A204.1 (cell line): Measurements from ENCODE around the gene AKT2.
"Not testable (repeated sequence)": the region's sequence is repeated elsewhere in the genome, so short reads cannot be mapped to it uniquely, and the experiment has no call there.

Experiments used
- FAIRE-seq: peaks from 2 replicates; lab custom pipeline; 2012; peaks lifted over from hg19 to GRCh38; lab: Jason Lieb, UNC

AKT2 gene

DNA sequence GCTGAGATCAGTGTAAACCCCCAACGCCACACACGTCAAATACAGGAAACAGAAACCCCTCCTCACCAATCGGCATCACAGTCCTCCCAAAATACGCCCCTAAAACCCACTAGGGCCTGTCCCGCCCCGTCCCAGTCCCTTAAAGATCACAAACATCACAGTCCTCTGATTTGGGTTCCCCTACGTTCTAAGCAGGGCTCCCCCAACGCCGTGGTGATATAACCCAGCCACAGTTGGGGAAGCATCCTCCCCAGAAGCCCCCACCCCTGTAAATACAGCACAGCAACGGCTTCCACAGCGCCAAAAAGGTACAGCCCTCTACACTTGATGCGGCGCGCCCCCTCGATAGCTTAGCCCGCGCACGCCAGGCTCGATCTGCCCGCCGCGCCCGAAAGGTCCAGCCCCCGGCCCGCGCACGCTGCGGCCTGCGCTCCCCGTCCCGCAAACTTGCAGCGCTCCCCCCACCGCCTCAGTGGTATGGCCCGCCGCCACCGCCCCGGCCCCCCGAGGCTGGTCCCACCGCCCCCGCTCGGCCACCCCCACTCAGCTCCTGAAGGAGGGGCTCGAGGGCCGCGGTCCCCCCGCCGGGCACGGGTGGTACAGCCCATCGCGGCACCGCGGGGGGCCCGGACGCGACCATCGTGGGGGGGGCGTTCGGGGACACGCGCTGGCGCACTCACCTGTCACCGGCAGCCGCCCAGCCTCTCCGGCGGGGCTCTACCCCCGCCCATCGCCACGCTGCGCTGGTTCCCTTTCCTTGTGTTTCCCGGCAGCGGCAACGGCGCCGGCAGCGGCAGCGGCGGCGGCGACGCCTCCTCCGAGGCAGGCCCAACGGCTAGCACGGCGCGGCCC is at the start of gene AKT2:
AKT2 (minus strand) TSS at position 845 of the 852 bp plus-strand sequence. CDS start 20,078 bp downstream, outside the sequence.
- no peak for FAIRE-seq

DNA sequence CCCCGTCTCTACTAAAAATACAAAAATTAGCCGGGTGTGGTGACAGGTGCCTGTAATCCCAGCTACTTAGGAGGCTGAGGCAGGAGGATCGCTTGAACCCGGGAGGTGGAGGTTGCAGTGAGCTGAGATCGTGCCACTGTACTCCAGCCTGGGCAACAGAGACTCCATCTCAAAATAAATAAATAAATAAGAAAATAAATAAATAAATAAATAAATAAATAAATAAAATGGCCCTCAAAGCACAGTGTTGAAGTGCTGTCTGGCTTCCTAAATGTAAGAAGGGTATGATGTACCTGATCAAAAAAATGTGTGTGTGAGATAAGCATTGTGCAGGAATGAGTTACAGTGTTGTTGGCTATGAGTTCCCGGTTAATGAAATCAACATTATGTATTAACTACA is 47.9 kb upstream of the AKT2 start:
- not testable (repeated sequence) for FAIRE-seq

DNA sequence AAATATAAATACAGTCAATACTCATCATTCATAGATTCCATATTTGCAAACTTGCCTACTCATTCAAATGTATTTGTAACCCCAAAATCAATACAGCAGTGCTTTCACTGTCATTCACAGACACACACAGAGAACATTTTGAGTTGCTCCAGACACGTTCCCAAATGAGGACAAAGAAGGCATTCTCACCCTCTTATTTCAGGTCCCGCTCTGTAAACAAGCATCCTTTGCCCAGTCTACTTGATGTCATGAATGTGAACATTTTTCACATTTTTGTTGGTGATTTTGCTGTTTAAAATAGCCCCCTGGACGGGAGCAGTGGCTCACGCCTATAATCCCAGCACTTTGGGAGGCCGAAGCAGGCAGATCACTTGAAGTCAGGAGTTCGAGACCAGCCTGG is 47.5 kb upstream of the AKT2 start:
- no peak for FAIRE-seq

DNA sequence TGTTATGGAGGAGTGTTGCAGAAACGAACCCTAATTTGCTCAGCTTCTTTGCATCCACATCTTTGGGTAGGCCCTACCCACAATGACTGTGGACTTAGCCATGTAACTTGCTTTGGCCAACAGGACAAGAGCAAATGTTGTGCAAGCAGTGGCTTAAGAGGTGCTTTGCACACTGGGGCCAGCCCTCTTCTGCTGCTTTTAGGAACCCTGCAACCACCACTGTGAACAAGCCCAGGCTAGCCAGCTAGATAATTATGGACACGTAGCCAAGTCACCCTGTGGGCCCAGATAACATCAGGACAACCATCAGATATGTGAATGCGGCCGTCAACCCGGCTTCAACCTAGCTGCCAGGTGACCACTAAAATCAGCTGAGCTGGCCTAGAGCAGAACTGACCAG is 45.9 kb upstream of the AKT2 start:
- no peak for FAIRE-seq

DNA sequence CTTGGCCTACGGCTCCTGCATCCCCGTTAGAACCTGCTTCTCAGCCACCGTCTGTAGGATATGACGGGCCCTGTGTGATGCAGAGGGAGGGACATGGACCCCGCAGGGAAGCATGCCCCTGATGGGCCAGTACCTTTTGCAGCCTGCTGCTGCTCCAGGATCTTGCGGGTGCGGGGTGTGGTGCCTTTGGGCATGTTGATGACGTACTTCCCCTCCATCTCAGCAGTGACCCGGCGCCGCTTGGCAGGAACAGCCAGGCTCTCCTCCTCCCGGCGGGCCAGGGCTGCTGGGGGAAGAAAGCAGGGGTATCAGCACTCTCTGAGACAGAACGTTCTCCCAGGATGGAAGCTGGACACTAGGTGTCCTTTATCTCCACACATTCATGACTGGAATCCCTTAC is 41.1 kb upstream of the AKT2 start:
- FAIRE-seq: no peak

DNA sequence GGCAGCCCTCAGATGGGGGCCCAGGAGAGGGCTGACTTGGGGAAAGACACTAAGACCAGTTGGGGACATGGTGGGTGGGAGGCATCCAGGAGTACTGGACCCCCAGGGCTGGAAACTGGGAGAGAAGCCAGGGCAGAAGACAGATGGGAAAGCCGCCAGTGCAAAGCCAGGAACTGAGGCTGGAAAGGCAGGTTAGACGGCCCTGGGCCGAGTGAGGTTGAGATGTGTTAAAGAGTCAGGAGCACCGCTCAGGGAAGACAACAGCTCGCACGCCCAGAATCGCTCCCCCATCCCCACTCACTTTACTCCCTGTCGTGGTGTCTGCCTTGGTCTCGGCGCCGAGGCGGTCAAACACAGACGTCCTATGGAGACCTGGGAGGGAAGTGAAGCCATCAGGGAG is 38.6 kb upstream of the AKT2 start:
- FAIRE-seq: no peak

DNA sequence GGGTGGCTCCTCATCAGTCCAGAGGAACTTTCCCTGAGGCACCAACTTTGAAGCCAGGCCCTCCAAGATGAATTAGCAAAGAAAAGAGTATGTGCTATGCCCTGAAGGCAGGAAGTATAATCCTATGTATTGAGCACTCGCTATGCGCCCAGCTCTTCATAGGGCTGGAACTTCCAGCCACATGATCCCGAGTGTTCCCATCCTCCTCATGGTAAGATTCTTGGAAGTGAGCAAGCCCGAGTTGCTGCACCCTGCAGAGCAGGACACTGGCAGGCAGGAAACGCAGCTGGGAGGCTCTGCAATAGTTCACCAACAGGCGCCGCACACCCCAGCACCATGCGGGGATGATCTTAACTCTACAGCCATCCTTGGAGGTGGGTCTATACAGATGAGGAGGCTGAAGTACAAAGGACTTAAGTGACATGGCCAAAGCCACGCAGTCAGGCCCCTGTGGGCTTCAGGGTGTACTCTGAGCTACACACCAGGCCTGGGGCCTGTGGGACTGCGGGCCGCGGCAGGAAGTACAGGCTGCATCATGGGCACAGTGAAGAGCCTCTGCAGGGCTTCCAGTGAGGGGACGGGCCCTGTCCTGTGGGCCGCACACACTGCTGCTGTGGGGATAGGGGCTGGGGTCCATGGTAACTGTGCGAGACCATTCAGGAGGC is 37.9 kb upstream of the AKT2 start:
- no peak for FAIRE-seq

DNA sequence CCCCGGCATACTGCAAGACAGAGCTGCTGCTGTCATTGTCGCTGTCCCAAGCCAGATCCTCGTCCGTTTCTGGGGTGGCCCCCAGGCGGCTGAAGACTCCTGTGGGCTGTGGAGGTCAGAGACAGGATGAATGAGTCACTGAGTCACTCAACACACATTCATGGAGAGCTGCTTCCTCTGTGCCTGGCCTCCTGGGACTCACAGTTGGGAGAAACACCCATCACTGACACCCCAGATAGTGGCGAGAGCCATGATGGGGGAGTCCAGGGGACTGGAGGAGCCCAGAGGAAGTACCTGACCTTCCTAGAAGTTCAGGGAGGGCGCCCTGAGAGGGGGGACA is 37.1 kb upstream of the AKT2 start:
- no peak for FAIRE-seq

DNA sequence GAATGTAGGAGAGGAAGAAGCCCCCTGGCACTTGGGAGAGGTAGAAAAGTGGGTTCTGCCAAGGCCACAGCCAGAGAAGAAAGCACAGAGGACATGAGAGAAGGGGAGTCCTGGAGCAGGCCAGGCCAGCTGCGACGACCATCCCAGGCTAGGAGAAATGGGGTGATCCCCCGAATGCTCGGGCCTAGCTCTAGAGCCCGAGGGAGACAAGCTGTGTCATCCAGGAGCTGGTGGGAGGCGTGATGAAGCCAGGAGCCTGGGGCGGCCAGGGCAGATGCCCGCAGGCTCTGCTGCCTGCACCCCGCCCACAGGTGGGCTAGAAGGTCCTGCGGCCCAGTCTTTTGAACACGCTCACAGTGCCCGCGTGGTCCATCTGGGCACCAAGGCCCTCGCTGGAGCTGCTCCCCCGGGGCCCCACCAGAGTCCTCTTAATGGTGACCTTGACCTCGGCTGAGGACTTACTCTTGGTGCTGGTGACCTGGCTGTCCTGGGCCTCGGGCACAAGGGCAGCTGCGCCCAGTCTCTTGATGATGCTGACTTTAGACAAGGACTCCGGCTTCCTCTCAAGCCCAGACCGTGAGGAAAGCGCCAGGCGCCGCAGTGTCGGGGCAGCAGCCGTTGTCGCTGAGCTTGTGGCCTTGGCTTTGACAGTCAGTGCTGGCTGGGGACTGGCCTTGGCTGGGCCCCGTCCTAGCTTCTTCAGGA is 36.6 kb upstream of the AKT2 start:
- no peak for FAIRE-seq

DNA sequence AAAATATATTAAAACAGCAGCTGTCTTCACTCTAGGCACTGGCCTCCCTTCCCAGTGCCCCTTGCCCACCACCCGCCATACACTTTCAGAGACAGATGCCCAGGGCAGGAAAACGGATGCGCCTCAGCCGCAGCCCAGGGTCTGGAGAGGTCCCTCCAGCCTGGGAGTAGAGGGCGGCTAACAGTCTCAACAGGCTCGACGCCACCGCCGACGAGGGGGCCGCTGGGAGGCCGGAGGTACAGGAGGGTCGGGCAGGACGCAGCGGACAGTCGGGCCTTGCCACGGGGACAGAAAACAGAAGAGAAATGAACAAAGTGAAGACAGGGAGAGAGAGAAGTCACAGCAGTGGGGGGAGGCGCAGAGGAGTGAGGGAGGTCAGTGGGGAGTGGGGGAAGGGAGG is 35.9 kb upstream of the AKT2 start:
- FAIRE-seq: no peak

DNA sequence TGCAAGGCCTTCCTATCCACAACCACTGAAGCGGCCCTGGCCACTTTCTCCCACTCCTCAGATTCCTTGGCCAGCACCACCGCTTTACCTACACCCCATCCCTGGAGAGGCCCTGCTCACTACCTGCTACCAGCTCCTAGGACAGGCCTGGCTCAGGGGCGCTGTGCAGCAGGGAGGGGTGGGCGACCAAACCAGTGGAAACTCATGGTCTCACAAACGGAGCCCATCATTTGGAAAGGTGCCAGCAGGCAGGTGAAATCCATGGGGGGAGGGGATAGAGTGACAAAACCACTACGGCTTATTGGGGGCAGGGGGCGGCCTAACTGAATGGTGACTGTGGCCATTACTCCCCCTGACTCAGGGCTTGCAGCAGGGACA is 35.4 kb upstream of the AKT2 start:
- FAIRE-seq: no peak

DNA sequence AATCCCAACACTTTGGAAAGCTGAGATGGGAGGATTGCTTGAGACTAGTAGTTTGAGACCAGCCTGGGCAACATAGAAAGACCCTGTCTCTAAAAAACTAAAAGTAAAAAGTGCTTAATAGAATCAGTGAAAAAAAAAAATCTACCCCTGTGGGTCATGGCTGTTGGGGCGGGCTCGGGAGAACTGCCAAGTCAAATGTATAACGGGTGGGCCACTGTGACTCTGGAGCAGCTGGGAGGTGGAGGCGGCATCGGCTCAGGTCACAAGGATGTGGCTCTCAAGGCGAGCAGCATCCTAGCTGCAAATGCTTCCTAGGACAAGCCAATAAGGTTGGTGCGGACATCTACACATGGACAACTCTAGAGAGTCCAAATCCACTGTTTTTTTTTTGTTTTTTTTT is 32.2 kb upstream of the AKT2 start:
- no peak for FAIRE-seq

DNA sequence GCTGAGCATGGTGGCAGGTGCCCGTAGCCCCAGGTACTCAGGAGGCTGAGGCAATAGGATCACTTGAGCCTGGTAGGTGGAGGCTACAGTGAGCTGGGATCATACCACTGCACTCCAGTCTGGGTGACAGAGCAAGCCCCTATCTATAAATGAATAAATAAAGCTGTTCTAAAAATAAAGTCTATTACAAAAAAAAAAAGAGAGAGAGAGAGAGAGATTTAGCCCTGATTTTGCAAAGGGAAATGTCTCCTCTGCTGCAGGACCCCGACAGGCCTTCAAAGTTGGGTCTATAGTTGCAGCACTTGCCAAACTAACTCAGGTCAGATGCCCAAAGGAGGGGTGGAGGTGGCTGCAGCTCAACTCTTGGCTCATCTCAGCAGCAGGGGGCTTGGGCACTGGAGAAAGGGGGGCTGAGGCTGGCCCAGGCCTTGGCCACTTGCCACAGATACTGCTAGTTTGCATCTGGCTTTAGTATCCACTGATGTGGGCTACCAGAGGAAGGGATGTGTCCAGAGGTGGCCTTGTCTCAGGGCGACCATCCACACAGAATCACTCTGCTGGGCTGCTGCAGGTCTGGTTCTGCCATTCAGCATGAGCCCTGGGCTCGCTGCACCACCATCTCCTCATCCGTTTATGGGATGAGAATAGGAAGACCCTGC is 30.8 kb upstream of the AKT2 start:
- FAIRE-seq: no peak

DNA sequence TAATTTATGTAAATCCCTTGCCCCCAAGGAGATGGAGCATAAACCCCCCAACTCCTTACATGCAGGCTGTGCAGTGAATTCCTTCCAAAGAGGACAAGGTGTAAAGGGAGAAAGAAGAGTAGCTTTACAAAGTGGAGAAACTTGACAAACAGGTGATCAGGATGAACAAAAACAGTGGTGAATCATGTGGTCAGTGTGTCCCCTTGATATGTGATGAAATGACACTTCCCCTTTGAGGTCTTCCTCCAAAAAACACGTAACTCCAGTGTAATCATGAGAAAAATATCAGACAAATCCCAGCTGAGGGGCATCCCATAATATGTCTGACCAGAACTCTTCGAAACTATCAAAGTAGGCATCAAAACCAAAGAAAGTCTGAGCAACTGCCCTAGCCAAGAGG is 29.5 kb upstream of the AKT2 start:
- no peak for FAIRE-seq

DNA sequence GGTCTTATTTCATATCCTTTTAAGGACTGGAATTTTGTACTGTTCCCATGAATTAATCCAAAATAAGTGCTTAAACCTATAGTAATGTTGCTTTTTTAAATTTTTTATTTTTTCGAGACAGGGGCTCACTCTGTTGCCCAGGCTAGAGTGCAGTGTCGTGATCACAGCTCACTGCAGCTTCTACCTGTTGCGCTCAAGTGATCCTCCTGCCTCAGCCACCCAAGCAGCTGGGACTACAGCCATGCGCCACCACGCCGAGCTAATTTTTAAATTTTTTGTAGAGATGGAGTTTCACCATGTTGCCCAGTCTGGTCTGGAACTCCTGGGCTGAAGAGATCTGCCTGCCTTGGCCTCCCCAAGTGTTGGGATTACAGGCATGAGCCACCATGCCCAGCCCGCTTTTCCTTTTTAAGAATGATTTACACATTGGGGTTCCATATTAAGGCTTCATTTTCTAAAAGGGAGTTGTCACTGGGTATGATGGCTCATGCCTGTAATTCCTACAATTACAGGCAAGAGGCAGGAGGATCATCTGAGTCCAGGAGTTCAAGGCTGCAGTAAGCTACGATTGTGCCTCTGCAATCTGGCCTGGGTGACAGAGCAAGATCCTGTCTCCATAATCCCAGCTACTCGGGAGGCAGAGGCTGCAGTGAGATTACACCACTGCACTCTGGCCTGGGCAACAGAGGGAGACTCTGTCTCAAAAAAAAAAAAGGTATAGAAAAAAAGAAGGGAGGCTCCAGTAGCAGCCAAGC is 28.3 kb upstream of the AKT2 start:
- no peak for FAIRE-seq

DNA sequence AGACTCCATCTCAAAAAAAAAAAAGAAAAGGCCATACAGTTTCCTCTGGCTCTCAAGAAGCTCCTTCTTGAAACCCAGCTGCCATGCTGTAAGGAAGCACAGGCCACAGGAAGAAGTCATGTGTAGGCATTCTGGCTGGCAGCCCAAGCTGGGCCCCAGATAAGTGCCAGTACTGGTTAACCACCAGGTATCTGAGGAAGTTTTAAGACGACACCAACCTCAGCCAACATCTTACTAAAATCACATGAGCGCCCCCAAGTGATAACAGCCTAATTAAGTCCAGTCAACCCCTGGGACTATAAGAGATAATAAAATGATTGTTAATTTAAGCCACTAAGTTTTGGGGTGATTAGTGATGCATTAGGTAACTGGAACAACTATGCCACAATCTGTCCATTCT is 27.4 kb upstream of the AKT2 start:
- no peak for FAIRE-seq

DNA sequence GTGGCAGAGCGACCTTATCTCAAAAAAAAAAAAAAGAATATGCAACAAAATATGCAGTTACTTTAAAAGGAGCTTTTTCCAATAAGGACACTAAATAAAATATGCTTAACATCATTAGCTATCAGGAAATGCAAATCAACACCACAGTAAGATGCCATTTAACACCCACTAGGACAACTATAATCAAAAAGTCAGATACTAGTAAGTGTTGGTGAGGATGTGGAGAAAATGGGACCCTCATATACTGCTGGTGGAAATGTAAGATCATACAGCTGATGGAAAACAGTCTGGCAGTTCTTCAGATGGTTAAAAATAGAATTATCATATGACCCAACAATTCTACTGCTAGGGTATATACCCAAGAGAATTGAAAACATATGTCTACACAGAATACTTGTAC is 24.5 kb upstream of the AKT2 start:
- no peak for FAIRE-seq

DNA sequence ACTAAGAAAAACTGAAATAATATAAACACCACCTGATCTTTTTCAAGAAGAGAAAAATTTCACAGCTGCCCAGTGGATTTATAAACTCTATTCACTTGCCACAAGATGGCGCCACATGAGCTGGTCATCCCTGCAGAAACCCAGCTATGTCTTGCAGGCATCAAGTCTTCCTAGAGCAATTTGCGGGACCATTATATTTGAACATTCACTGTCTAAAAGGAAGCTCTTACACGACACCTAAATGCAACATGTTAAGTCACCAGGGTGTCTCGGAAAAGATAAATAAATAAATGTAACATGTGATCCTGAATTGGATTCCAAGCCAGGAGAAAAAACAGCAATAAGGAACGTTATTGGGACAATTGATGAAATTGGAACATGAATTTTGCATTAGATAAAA is 20.3 kb upstream of the AKT2 start:
- FAIRE-seq: peak; percentile 98

DNA sequence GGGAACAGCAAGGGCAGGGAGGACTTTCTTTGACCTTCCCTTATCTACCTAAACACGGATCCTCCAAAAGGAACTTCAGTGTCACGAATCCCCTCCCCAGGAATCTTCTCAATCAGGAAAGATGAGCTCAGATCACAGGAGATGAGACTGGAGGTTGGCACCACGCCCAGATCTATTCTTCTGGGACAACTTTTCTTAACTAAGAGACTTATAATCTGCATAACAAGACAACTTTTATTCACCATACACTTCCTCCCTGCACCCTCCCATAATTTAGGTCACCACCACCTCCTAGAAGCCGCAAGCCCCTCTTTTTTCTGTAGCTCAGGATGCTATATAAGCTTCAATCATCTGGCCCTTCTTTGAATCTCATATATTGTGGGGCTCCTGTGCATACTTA is 19.2 kb upstream of the AKT2 start:
- no peak for FAIRE-seq

DNA sequence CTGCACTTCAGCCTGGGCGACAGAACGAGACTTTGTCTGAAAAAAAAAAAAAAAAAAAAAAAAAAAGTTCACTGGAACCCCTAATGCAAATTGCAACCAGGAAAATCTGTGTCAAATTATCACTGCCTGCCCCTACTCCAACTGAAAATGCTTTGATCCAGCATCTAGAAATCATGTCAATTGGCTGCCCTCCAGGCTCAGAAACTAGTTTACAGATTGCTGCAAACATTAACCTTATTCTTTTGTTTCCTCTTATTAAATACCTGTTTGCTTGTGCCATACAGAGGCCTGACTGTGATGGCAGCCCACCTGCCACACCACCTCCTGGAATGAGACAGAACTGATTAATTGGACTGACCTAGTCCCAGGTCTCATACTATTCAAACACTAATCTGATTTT is 18.6 kb upstream of the AKT2 start:
- no peak for FAIRE-seq

DNA sequence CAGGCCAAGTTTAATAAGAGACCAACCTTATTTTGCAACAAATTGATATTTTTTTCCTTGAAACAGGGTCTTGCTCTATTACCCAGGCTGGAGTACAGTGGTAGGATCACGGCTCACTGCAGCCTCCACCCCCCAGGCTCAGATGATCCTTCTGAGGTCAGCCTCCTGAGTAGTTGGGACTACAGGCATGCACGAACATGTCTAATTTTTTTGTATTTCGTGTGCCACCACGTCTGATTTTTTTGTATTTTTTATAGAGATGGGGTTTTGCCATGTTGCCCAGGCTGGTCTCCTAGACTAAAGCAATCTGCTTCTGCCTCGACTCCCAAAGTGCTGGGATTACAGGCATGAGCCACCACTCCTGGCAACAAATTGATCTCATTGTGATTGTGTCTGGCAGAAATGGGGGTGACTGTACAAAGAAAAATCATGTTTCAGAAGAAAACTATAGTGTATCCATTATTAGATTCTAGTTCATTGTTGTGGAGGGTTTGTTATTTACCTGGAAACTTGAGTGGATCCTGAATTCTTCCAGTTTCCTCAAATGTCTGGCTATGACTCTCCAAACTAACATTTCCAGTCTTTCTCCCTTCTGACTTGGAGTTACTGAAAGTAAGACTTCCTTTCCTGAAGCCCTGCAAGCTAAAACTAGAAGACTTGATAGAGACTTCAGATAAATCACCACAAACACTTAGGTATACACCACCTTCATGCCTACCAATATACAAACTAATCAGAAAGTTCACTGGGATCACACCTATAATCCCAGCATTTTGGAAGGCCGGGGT is 17.3 kb upstream of the AKT2 start:
- no peak for FAIRE-seq
